ENCODE data around the gene DNAJC27.

- no peak for TF ChIP-seq CTCF (IDR thresholded peaks at IDR 0.05)
- no peak for TF ChIP-seq JUN (IDR thresholded peaks at IDR 0.05)
- no peak for TF ChIP-seq RNF2 (IDR thresholded peaks at IDR 0.05; ENCODE audit: borderline replicate concordance, low read depth)
- no peak for TF ChIP-seq HMGXB4 (CRISPR knock-in tag; IDR thresholded peaks at IDR 0.05; ENCODE audit: borderline replicate concordance)
These were observed 65.3 kb downstream of the DNAJC27 start for GRCh38 chr2:24906466-24906865.

All from A549 (cell line).